ENCODE results near the gene PLCD3.

The PLCD3 gene

DNA sequence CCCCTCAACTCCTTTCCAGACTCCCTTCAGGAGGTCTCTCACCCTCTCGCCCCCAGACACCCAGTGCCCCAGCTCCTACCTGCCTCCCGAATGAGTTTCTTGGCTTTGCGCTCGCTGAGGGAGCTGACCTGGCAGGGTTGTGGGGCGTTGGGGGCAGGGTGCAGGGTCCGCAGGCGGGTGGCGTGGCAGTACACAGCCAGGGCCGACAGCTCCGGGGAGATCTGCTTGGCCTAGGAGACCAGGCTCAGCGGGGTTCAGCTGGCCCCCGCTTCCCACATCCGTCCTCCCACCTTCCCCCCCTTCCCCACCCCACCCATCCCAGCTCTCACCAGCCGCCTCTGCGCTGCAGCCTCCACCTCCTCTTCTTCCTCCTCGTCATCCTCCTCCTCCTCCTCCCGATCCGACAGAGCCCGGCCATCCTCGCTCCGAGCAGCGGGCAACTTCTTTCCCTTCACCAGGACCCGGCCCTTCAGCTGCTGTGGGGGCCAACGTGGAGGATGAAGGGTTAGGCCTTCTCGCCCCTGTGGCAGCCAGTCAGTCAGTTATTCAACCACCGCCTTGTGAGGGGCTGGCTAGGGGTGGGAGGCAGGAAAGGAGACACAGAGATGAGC lies 17.2 kb downstream of the PLCD3 start:
- Mint-ChIP-seq H3K27me3 (ENCODE audit: low read depth, poor library complexity) (no peaks in the 10 kb centered on the region), H3K4me3 (peak overlapping the region; percentile 8), H3K36me3 (ENCODE audit: low read depth) (no peaks in the 10 kb centered on the region), H3K4me1 (peaks cover 77% of the 10 kb centered on the region), H3K27ac (peak overlapping the region; percentile 87), H3K9me3 (no peaks in the 10 kb centered on the region)
- DNase-seq: no peak
- TF ChIP-seq, protein P1, sequence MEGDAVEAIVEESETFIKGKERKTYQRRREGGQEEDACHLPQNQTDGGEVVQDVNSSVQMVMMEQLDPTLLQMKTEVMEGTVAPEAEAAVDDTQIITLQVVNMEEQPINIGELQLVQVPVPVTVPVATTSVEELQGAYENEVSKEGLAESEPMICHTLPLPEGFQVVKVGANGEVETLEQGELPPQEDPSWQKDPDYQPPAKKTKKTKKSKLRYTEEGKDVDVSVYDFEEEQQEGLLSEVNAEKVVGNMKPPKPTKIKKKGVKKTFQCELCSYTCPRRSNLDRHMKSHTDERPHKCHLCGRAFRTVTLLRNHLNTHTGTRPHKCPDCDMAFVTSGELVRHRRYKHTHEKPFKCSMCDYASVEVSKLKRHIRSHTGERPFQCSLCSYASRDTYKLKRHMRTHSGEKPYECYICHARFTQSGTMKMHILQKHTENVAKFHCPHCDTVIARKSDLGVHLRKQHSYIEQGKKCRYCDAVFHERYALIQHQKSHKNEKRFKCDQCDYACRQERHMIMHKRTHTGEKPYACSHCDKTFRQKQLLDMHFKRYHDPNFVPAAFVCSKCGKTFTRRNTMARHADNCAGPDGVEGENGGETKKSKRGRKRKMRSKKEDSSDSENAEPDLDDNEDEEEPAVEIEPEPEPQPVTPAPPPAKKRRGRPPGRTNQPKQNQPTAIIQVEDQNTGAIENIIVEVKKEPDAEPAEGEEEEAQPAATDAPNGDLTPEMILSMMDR (IDR thresholded peaks at IDR 0.05): no peak

GRCh38 chr17:45114117-45114932 lies 18.0 kb downstream of the PLCD3 start:
- DNase-seq: no peak
- peaks cover 69% of the 10 kb centered on the region for H3K4me1 Mint-ChIP-seq
- H3K36me3 Mint-ChIP-seq (ENCODE audit: low read depth): no peaks in the 10 kb centered on the region
- TF ChIP-seq, protein P1 (IDR thresholded peaks at IDR 0.05): no peak
- no peaks in the 10 kb centered on the region for H3K9me3 Mint-ChIP-seq
- H3K4me3 Mint-ChIP-seq: no peak overlapping the region
- H3K27ac Mint-ChIP-seq: peak overlapping the region; percentile 22
- H3K27me3 Mint-ChIP-seq (ENCODE audit: low read depth, poor library complexity): no peaks in the 10 kb centered on the region

DNA sequence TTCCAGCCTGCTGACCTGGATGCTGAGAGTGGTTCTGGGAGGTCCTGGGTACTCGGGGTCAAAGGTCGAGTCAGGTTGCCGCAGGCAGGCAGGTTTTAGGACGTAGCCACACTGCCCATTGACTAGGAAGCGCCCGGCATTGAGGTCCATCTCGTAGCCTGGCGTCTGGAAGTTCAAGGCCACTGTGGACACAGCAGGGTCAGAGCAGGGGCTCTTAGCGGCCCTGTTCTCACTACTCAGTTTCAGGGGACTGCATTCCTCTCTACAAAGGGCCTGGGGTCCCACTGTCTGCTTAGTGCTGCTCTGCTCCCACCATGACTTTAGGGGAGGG lies 18.9 kb downstream of the PLCD3 start:
- Mint-ChIP-seq H3K4me3 (no peak overlapping the region), H3K9me3 (no peaks in the 10 kb centered on the region), H3K27ac (no peak overlapping the region), H3K36me3 (ENCODE audit: low read depth) (no peaks in the 10 kb centered on the region), H3K27me3 (ENCODE audit: low read depth, poor library complexity) (no peaks in the 10 kb centered on the region), H3K4me1 (peaks cover 68% of the 10 kb centered on the region)
- TF ChIP-seq, protein P1 (IDR thresholded peaks at IDR 0.05): no peak
- no peak for DNase-seq

- Mint-ChIP-seq H3K27ac (no peak overlapping the region), H3K9me3 (no peaks in the 10 kb centered on the region), H3K27me3 (ENCODE audit: low read depth, poor library complexity) (no peaks in the 10 kb centered on the region), H3K36me3 (ENCODE audit: low read depth) (no peaks in the 10 kb centered on the region), H3K4me3 (no peak overlapping the region), H3K4me1 (peaks cover 68% of the 10 kb centered on the region)
- TF ChIP-seq, protein P1 (IDR thresholded peaks at IDR 0.05): no peak
- no peak for DNase-seq
Observed at GRCh38 chr17:45112559-45113423, 19.5 kb downstream of the PLCD3 start.

- no peaks in the 10 kb centered on the region for H3K27me3 Mint-ChIP-seq (ENCODE audit: low read depth, poor library complexity)
- H3K4me3 Mint-ChIP-seq: peak overlapping the region; percentile 36
- peak overlapping the region; percentile 79 for H3K27ac Mint-ChIP-seq
- H3K36me3 Mint-ChIP-seq (ENCODE audit: low read depth): peaks cover 2% of the 10 kb centered on the region
- peaks cover 60% of the 10 kb centered on the region for H3K4me1 Mint-ChIP-seq
- TF ChIP-seq, protein P1 (IDR thresholded peaks at IDR 0.05): no peak
- H3K9me3 Mint-ChIP-seq: no peaks in the 10 kb centered on the region
- DNase-seq: peak; percentile 57
Observed at GRCh38 chr17:45111850-45112249, 20.5 kb downstream of the PLCD3 start.

All from nephron progenitor cell (in vitro differentiated cells).